HG03060 (cell line): ENCODE results near the gene ACYP1.

Experiments
- ATAC-seq: cut with Tn5 transposase; IDR thresholded peaks from one replicate; pipeline ENCODE4 v1.9.1; 2021; ENCODE audit warnings: low read depth, moderate number of reproducible peaks; ENCODE audit not compliant: unreplicated experiment

The ACYP1 gene

DNA sequence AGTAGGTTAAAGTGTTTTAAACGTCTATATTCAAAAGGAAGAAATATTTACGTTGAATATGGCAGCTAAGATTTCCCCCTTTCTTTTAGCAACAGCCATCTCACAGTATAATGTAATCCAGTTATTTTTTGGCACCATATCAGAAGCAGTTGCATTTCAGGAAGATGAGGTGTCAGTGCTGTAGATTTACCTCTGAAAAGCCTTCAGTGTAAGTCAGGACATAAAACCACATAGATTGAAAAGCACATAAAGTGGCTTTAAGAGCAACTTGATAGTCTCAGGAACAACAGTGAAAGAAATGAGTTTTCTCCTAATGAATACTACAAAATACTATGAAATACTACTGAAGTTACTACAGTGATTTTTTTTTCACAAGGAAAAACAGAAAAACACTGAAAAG is 19.5 kb downstream of the ACYP1 start:
- ATAC-seq = no peak

DNA sequence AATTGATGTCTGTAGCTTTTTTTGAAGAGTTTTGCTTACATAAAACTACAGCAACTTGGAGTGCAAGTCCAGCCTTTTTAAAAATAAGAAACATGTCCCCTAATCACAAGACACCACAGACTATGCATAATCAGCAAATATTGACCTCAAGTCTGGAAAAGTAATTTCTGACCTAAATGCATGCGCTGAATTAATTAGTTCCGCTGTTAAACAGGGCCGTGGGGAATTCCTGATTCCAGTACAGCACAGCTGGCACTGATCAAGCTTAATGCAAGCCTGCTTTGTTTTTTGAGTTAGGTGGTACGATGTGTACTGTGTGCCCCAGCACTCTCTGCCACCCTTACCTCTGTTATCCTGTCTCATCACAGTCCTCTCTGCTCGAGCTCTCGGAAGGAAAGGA is 21.8 kb downstream of the ACYP1 start:
- ATAC-seq = no peak

DNA sequence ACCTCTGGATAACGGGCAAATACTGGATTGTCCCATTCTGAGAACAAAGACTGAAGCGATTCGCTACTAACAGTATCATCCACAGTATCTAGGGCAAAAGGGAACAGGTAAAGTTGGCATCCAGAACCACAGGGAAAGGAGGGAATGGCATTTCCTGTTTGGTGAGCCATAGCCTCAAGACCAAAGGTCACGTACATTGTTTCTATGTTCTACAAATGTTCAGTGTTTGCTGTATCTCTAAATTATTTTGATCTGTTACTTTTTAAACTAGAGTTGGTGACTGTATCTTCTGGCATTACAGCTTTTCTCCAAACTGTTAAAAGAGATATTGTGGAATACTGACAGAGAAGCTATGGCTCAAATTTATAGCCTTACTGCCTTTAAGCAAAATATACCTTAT is 22.2 kb downstream of the ACYP1 start:
- no peak for ATAC-seq

DNA sequence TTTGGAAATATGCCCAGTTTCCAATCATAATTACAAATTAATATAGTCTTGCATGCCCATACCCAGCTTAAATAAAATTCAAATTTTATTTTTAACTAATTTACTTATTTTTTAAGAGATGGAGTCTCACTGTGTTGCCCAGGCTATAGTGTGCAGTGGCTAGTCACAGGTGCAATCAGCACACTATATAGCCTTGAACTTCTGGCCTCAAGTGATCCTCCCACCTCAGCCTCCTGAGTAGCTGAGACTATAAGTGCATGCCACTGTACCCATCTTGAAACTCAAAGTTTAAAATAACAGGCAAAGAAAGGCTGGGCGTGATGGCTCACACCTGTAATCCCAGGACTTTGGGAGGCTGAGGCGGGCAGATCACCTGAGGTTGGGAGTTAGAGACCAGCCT is 22.9 kb downstream of the ACYP1 start:
- no peak for ATAC-seq

- no peak for ATAC-seq
Measured at GRCh38 chr14:75040507-75040906, 23.3 kb downstream of the ACYP1 start.

DNA sequence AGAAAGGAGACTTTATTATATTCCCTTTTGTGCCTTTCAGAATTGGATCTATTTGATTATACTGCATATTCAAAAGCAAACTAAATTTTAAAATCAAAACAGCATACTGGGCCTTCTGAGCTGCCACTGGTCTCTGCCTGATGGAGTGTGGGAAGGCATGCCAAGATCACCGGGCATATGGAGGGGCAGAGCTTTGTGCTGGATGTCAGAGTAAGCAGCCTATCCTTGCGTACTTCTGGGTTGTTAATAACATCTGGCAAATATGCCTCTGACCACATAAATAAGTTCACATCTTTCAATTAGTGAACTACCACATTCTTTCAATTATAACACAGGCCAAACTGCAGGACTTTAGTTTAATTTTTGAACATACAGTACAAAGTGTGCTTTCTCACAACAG is 30.9 kb downstream of the ACYP1 start:
- no peak for ATAC-seq

GRCh38 chr14:75030147-75030546 is 33.7 kb downstream of the ACYP1 start:
- no peak for ATAC-seq

GRCh38 chr14:75025876-75026275 is 37.9 kb downstream of the ACYP1 start:
- no peak for ATAC-seq

DNA sequence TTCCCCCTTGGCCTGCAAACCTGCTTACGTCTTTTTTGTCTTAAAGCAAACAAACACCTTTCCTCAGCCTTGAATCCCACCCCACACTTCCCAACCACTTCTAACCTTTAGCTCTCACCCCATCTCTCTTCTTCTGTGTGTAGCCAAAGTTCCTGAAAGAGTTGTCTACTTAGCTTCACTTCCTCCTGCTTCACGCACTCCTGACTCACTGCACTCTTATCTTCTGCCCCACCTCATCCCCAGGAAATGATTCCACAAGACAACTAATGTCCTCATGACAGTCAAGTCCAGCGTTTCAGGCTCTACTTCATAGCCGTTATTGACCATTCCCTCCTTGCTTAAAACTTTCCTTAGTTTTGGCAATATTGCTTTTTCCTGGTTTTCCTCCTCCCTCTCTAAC is 38.7 kb downstream of the ACYP1 start:
- ATAC-seq = no peak

DNA sequence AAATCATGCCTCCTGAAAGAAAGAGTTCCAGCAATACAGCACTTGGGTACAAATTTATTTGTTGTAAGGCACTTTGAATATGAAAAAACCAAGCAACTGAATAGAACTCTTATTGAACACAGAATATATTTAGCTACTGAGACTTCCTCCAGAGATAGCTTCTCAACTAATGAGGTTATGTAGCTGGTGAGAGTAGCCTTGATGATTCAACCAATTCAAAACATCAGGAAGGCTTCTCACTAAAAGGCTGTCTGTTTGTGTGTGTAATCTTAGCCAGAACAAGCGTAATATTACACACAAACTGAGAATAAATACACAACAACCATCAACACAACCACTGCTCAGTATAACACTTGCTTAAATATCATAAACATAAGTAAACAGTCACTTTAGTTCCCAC is 40.7 kb downstream of the ACYP1 start:
- no peak for ATAC-seq

- ATAC-seq = no peak
Measured at GRCh38 chr14:75022655-75023054, 41.2 kb downstream of the ACYP1 start.

DNA sequence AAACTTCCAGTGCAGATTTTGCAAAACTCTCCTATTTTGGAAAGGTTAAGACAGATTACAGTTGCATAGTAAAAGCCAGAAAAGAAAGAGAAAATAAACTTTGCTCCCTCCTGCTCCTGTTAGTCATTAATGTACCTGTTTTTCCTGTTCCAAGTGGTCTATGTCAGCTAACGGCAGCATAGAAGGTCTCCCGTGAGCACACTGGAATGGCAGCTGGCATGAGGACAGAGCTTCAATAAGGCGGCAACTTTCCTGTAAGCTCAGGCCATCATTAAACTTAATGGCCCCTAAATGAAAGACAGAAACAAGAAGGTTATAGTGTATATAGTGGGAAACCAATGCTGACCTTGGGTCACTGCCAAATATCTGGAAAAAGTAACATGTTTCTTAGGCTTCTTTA is 45.1 kb downstream of the ACYP1 start:
- no peak for ATAC-seq

- ATAC-seq = no peak
Measured at GRCh38 chr14:75016815-75017214, 47.0 kb downstream of the ACYP1 start.

DNA sequence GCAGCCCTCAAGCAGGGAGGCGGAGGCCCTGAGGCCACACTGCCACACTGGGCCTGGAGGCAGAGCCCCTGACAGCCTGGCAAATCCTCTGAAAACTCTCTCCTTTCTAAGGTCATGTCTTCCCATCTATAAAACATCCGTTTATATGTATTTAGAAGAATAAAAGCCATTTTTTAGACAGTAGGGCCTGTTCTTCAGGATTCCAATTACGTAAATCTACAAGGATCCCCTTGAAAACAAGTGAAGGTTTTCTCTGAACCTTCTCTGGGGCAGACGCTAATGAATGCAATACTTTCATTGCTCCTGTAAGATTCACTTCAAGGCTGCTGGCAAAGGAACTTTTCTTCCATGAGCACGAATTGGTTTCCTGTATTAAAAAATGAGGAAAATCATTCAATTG is 48.3 kb downstream of the ACYP1 start:
- ATAC-seq = no peak

DNA sequence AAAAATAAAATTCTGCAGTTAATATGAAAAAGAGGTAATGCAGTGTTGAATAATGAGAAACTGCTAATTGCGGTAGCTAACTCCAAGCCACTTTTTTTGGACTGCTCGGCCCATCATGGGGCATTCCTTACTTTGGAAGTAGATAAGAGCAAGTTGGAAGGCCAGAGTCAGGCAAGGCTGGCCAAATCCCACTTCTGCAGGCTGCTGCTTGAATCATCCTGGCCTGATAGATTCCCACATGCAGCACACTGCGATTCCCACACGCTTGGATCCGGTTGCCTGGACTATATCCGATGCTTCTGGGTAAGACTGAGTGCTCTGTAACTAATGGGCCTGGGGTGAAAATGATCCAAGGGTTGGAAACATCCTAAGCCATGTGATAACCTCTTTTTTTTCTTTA is 50.5 kb downstream of the ACYP1 start:
- no peak for ATAC-seq

GRCh38 chr14:75011356-75011994 is 52.3 kb downstream of the ACYP1 start:
- no peak for ATAC-seq

DNA sequence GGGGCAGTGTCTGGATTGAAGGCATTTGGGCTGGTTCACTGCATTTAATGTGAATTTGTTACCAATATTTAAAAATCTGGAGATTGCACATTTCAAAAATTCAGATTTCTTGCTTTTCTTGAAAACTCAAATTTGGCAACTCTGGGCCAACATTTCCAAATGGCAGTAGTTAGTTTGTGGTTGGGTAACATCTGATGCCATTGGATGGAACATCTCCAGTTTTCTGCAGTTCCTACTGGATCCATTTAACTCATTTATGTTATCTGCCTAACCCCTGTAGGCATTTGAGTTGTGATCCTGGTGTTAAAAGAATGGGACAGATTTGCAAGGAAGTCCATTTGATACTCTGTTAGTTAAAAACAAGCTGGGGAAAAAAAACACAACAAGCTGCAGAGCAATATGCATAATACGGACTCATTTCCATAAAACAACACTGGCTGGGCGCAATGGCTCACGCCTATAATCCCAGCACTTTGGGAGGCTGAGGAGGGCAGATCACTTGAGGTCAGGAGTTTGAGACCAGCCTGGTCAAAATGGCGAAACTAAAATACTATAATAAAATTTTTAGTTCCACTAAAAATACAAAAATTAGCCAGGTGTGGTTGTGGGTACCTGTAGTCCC is 53.2 kb downstream of the ACYP1 start:
- ATAC-seq = no peak

DNA sequence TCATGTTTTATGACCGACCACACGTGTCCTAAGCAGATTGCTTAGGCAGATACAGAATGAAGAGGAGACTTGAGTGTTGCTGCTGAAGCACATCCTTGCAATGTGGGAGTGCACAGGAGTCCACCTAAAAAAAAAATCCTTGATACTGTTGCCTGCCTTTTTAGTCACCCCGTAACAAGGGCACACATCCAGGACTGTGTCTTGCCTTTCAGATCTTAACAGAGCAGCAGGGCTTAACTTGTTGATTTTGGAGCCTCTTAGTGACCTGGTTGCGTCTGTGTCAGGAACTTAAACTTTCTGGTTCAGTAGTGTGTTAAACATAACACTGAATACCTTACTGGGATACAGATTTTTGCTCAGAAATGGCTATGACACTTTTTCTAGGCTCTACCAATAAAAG is 54.6 kb downstream of the ACYP1 start:
- no peak for ATAC-seq

DNA sequence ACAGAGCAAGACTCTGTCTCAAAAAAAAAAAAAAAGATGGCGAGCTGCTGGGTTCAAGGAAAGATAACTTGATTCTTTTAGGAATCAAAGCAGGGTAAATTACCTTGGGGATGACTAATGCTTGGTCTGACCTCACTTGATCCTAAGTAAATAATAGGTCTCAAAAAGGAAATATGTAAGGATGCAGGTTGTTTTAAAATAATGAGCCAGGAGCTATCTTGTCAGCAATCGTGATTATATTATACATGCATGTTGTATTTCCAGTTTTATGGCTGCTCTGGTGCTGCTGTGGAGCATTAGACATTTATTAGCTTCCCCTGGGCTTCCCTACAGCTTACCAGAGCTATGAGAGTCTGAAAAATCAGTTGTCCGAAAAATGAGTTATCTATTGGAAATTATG is 58.5 kb downstream of the ACYP1 start:
- ATAC-seq = no peak

- ATAC-seq = no peak
Measured at GRCh38 chr14:75003250-75004027, 60.4 kb downstream of the ACYP1 start.
